ENCODE data around the gene C9orf78. TPM values are rescaled to one million over a fixed set of nuclear protein-coding genes. Genes with fewer than 3 reads are reported as not detected.

Gene C9orf78
- polyA plus RNA-seq, 1 donor (not counting 4 experiments of a cell fraction or from before 2014, with no cell fraction given), result 66.5 TPM

DNA sequence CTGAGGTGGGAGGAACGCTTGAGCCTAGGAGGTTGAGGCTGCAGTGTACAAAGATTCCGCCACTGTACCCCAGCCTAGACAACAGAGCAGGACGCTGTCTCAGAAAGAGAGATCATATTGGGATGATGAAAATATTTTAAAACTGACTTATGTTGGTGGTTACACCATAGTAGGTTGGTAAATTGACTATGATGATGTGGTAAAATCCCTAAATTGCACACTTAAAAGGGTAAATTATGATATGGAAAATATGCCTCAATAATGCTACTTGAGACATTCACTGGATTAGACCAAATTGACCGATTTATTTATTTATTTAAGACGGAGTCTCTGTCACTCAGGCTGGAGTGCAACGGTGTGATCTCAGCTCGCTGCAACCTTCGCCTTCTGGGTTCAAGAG lies 53.9 kb downstream of the C9orf78 start:
- Histone ChIP-seq H3K4me1 (ENCODE audit: control insufficient read depth, extremely low read depth, insufficient read depth, low read length) (peaks cover 19% of the 10 kb centered on the region), H3K9me3 (ENCODE audit: control insufficient read depth, low read depth, low read length) (no peaks in the 10 kb centered on the region), H3K9me1 (ENCODE audit: control insufficient read depth, extremely low read depth, insufficient read depth, low read length) (no peaks in the 10 kb centered on the region), H3K4me3 (ENCODE audit: control insufficient read depth in 2 of 3, extremely low read depth in 1 of 3, insufficient read depth in 2 of 3, low read depth in 1 of 3, low read length in 3 of 3) (no peak overlapping the region), H3K36me3 (ENCODE audit: control insufficient read depth in 2 of 2, extremely low read depth in 1 of 2, insufficient read depth in 2 of 2, low read length in 2 of 2) (no peaks in the 10 kb centered on the region), H3K27me3 (ENCODE audit: control insufficient read depth, extremely low read depth, insufficient read depth, low read length) (no peaks in the 10 kb centered on the region), H3K27ac (ENCODE audit: control insufficient read depth, insufficient read depth, low read length) (no peak overlapping the region), H3K9ac (ENCODE audit: control insufficient read depth, extremely low read depth, insufficient read depth, low read length) (no peak overlapping the region), H4K20me1 (ENCODE audit: control insufficient read depth, extremely low read depth, insufficient read depth, low read length) (no peaks in the 10 kb centered on the region), H2AFZ (ENCODE audit: control insufficient read depth, low read length) (no peak overlapping the region), H3K4me2 (ENCODE audit: control insufficient read depth, extremely low read depth, insufficient read depth, low read depth, low read length) (no peak overlapping the region), H3K79me2 (ENCODE audit: control insufficient read depth, insufficient read depth, low read length) (no peaks in the 10 kb centered on the region)
- FAIRE-seq (no peak), DNase-seq (ENCODE audit: low read depth, low spot score) (no peak)
- dilution Hi-C loops (cut with MboI; ENCODE audit: extremely low pct_ligation_motif_present, low sequenced_read_pairs), result no loop called here
- TF ChIP-seq EZH2 (IDR thresholded peaks at IDR 0.05; ENCODE audit: low read length), result no peak
- no peak for TF ChIP-seq CTCF (optimal IDR thresholded peaks at IDR 0.05 in 1 of 3, IDR thresholded peaks at IDR 0.05 in 1 of 3, conservative IDR thresholded peaks at IDR 0.05 in 1 of 3; ENCODE audit: extremely low read depth in 1 of 3, insufficient read depth in 2 of 3, low read length in 3 of 3)

DNA sequence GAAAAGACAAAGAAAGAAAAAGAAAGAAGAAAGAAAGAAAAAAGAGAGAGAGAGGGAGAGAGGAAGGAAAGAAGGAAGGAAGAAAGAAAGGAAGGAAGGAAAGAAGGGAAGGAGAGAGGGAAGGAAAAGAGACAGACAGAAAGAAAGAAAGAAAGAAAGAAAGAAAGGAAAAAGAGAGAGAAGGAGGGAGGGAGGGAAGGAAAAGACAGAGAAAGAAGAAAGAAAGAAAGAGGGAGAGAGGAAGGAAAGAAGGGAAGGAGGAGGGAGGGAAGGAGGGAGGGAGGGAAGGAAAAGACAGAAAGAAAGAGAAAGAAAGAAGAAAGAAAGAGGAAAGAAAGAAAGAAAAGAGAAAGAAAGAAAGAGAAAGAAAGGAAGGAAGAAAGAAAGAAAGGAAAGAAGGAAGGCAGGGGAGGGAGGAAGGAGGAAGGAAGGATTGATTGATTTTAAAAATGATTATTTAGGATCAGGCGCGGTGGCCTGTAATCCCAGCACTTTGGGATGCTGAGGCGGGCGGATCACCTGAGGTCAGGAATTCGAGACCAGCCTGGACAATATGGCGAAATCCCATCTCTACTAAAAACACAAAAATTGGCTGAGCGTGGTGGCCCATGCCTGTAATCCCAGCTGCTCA lies 55.4 kb downstream of the C9orf78 start:
- no peaks in the 10 kb centered on the region for H3K79me2 ChIP-seq (ENCODE audit: control insufficient read depth, insufficient read depth, low read length)
- no peak overlapping the region for H2AFZ ChIP-seq (ENCODE audit: control insufficient read depth, low read length)
- H3K4me2 ChIP-seq (ENCODE audit: control insufficient read depth, extremely low read depth, insufficient read depth, low read depth, low read length), result no peak overlapping the region
- DNase-seq (ENCODE audit: low read depth, low spot score) (no peak), FAIRE-seq (no peak)
- H3K9ac ChIP-seq (ENCODE audit: control insufficient read depth, extremely low read depth, insufficient read depth, low read length), result no peak overlapping the region
- dilution Hi-C loops (cut with MboI; ENCODE audit: extremely low pct_ligation_motif_present, low sequenced_read_pairs), result no loop called here
- H3K4me3 ChIP-seq (ENCODE audit: control insufficient read depth in 2 of 3, extremely low read depth in 1 of 3, insufficient read depth in 2 of 3, low read depth in 1 of 3, low read length in 3 of 3), result no peak overlapping the region
- H3K27ac ChIP-seq (ENCODE audit: control insufficient read depth, insufficient read depth, low read length), result no peak overlapping the region
- TF ChIP-seq EZH2 (IDR thresholded peaks at IDR 0.05; ENCODE audit: low read length) (no peak), CTCF (optimal IDR thresholded peaks at IDR 0.05 in 1 of 3, IDR thresholded peaks at IDR 0.05 in 1 of 3, conservative IDR thresholded peaks at IDR 0.05 in 1 of 3; ENCODE audit: extremely low read depth in 1 of 3, insufficient read depth in 2 of 3, low read length in 3 of 3) (no peak)
- no peaks in the 10 kb centered on the region for H3K36me3 ChIP-seq (ENCODE audit: control insufficient read depth in 2 of 2, extremely low read depth in 1 of 2, insufficient read depth in 2 of 2, low read length in 2 of 2)
- H3K27me3 ChIP-seq (ENCODE audit: control insufficient read depth, extremely low read depth, insufficient read depth, low read length), result peaks cover 7% of the 10 kb centered on the region
- no peaks in the 10 kb centered on the region for H3K9me3 ChIP-seq (ENCODE audit: control insufficient read depth, low read depth, low read length)
- peaks cover 19% of the 10 kb centered on the region for H3K4me1 ChIP-seq (ENCODE audit: control insufficient read depth, extremely low read depth, insufficient read depth, low read length)
- no peaks in the 10 kb centered on the region for H4K20me1 ChIP-seq (ENCODE audit: control insufficient read depth, extremely low read depth, insufficient read depth, low read length)
- no peaks in the 10 kb centered on the region for H3K9me1 ChIP-seq (ENCODE audit: control insufficient read depth, extremely low read depth, insufficient read depth, low read length)
